Fibroblast of peridontal ligament (primary cell): ENCODE results near the gene LRRC71.

Experiments
- DNase-seq: peaks from one replicate; pipeline ENCODE4 v3.0.0-alpha.2; 2010; ENCODE audit errors: extremely low read depth

The LRRC71 gene

DNA sequence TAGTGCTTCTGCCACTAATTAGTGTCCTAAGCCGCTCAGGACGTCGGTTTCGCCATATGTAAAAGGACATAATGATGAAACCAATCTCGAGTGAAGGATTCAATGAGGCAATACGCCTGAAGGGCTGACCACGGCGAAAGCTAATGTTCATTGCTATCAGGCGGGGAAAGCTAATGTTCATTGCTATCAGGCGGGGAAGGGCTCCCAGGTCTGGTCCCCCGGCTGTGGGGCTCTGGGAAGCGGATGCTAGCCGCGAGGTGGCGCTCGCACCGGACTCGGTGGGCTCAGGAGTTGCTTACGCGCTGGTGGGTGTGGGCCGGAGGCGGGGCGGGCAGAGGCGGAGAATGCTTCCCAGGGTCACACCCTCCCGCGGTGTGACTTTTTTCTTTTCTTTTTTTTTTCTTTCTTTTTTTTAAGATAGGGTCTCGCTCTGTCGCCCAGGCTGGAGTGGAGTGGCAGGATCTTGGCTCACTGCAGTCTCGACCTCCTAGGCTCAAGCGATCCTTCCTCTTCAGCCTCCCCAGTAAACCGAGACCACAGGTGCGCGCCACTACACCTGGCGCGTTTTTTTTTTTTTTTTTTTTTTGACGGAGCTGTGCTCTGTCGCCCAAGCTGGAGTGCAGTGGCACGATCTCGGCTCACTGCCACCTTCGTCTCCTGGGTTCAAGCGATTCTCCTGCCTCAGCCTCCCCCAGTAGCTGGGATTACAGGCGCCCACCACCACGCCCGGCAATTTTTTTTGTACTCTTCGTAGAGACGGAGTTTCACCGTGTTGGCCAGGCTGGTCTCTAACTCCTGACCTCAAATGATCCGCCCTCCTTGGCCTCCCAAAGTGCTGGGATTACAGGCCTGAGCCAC lies 28.0 kb upstream of the LRRC71 start:
- DNase-seq = peak; percentile 86

DNA sequence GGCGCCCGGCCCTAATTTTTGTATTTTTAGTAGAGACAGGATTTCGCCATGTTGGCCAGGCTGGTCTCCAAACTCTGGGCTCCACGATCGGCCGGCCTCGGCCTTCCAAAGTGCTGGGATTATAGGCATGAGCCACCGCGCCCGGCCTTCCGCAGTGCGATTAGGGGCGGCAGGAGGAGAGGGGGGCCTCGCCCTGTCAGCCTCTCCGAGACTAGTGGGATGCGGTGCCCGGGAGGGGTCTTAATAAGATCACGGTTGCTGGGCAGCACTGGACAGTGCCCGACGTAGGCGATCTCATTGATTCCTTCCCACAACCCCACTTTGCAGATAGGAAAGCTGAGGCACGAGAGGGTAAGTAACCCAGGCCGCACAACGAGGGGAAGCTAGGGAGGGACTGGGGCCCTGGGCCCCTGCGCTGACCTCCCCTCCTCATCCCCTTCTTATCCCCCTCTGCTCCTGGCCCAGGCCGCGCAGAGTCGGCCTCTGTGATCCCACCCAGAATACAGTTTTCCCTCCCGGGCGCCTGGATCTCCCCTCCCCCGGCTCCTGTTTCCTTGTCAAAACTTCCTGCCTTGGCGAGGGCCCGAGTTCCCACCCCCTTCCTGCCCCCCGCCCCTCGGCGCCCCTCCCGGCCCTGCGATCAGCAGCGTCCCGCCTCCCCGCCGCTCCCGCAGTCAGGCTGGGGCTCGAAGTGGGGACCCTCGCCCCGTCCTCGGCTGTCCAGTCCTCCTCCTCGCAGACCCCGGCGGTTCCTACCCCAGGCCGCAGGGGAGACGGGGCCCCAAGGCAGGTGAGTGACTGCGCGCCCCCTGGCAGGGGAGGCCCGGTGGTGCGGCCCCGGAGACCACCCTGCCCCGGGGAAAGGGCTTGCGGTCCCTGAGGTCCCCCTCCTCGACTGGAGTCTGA lies 27.1 kb upstream of the LRRC71 start, which contains the start of gene PEAR1:
TSS of gene PEAR1 (plus strand) at position 671 of the 906 bp plus-strand sequence. CDS start 10,209 bp downstream, outside the sequence.
- no peak for DNase-seq

DNA sequence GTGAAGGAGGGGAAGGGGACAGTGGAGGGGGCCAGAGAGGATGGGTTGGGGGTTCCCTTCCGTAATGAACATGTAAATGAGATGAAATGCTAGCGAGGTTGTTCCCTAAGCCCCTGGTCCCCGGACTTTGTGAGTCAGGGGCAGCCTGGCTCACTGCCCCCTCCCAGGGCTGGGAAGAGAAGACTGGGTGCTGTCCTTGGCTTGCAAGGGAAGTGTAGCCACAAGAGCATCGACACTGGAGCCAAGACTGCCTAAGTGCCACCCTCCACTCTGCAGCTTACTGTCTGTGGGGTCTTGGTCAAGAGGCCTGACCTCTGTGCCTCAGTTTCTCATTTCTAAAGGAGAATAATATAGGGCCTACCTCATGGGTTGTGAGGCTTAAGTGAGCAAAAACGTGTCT lies 26.4 kb upstream of the LRRC71 start:
- no peak for DNase-seq

DNA sequence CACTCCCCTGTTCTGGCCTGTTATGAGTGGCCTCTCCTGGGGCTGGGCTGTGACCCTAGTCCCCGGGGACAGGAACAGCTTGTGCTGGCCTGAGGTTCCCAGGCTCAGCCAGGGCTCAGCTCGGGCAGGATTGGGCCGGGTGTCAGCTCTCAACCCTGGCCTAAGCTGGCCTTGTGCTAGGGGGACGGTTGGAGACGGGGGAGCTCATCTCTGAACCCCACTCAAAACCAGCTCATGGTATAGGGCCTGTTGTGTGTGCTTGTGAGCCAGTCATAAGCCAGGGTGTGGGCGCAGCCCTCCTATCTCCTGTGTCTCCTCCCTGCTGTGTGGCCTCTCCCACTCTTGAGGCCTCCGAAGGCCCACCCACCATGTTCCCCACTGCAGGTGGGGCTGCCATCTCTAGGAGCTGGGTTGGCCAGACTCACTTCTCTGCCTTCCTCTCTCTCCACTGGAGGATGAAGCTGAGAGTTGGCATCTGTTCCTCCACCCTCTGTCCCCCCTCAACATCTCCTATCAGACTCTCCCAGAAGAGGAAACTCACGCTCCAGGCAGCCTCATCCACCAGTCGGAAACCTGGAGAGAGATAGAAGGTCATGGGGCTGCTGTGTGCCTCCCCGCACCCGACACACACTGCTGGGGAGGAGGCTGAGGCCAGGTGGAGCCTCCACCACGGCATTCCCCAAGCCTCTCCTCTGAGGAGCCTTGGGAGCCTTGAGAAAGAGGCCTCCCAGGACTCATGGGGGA lies 25.5 kb upstream of the LRRC71 start:
- peak; percentile 55 for DNase-seq

DNA sequence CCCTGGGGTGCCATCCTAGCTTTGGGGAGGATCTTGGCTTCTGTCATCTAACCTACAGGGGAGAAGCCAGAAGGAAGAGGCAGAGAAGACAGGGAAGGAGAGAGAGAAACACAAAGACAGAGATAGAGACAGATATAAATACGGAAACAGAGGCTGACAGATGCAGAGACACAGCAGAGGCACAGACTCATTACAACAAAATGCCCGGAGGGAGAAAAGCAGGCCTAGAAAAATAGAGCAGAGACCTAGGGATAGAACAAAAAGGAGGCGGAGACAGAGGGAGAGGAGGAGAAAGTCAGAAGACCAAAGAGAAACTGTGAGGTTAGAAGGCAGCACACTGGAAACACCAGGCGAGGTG lies 25.0 kb upstream of the LRRC71 start:
- DNase-seq = peak; percentile 52

DNA sequence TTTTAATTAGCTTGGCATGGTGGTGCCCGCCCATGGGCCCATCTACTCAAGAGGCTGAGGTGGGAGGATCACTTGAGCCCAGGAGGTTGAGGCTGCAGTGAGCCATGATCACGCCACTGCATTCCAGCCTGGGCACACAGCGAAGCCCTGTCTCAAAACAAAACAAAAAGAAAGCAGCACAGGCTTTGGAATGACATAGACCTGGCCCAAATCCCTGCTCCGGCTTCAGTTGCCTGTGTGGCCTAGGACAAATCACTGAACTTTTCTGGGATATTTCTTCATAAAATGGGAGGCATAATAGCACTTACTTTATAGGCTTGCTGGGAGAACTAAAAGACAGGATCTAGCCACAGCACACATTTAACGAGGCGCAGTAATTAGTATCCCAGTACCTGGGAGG lies 24.5 kb upstream of the LRRC71 start:
- no peak for DNase-seq

DNA sequence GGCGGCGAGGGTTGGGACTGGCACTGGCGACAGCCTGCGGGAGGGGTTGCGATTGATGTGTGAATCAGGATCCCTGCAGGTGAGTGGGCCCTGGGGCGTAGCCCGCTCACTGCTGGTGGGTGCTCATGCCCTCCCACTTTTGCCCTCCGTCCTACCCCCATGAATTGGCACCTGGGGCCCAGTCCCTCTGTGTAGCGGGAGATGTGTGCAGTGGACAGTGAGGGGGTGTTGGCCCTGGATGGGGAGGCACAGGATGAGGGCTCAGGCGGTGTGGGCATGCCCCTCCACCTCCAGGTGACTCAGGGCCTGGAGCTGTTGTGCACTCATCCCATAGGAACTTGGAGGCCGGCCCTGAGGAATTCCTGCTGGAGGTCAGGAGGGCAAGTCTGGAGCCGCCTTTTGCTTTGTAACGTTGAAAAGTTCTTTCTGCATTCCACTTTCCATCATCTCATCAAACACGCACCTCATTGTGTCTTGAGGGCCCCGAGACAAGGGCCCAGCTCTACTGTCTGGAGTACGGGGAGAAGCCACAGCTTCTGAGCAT lies 23.9 kb upstream of the LRRC71 start:
- DNase-seq = peak; percentile 83

DNA sequence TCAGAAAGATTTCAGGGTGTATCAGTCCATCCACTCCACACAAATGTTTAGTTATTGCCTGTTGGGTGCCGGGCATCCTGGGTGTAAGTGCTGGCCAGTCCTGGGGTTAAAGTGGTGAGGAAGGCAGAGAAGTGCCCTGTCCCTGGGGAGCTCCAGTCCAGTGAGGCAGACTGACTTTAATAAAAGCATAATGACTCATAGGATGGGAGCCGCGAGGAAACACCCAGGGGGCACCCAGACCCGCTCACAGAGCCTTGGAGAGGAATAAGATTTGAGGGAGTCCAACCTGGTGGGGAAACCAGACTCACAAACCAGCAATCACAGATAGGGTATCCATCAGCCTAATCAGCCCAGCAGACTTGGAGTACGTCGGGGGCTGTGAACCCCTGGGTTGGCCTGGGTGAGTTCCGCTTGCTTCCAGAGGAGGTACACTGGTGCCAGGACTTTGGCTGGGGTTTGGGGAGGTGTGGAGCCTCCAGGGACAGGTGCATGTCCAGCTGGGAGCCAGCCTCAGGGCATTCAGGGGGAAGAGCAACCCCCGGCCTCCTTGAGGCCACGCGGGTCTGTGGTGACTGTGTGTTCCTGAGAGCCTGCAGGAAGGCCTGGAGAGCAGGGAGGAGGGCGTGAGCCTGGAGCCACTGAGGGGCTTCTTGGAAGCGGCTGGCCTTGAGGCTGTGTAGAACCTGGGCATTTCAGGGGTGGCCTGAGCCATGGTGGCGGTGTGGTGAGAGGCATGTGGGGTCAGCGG lies 23.2 kb upstream of the LRRC71 start:
- peak; percentile 60 for DNase-seq

DNA sequence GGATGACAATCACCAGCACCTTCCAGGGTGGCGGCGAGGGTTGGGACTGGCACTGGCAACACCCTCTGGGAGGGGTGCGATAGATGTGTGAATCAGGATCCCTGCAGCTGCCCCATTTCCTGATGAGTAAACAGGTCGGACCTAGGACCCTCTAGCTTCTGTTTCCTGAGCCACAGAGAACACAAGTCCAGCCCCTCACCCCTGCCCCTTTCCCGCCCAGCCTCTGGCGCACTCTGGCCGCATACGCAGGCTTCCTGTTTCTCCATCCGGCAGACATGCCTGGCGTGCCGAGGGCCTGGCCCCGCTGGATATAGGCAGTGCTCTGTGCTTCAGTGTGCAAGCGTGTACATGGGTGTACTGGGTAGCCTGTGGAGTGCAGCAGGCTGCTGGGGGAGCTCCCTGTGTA lies 22.3 kb upstream of the LRRC71 start:
- peak; percentile 55 for DNase-seq

DNA sequence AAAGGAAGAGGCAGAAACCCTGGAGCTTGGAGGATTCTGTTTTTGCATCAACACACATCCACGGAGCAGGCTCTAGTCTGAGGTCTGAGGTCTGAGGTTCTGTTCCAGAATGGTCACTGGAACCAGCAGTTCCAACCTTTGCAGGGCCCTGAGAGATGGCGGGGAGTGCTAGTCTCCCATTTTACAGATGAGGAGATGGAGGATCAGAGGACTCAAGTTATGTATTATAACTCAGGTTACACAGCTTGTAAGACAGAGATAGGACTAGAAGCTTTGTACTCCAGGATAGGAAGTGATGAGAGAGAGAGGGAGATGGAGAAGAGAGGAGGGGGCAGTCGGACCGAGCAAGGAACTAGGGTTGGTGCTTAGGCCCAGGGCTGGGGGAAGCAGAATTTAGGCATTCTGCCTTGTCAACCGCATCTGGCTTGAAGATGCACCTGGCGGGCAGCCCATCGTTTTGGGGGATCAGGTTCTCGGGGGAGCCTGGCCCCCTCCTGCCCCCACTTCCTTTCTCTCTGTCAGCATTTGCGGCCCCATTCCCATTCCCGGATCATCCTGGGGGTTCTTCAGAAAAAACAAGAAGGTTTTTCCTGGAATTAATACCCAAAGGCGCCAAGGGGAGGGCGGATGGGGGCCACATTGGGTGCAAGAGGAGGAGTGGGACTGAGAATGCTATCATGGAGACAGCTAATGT lies 21.3 kb upstream of the LRRC71 start:
- no peak for DNase-seq

DNA sequence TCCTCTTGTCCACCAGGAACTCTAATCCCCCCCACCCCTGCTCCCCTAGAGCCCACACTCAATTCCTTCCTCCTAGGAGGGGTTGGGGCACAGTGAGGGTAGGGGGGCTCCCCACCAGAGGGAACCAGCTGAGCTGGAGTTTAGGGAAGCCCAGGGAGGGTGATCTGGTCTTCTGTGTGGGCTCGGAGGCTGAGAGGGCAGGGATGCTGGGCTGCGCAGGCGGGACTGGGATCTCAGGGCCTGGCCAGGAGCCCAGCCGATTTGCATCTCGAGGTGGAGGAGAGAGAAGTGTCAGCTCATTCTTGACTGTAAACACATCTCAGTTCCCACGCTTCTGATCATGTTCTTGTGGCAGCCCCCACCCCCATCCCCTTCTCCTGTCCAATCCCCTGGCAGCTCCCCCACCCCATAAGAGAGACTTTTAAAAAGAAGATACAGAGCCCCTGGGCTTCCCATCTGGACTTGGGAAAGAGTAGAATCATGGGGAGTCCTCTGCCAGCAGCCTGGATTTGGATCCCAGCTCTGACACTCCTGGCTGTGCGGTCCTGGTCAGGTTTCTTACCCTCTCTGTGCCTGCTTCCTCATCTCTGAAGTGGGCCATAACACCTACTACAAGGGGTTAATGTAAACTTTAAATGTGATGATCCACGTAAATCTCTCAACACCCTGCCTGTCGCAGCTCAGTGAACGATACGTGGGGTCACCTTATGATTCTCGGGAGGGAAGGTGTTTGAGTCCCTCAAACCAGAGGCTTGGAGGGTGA lies 20.3 kb upstream of the LRRC71 start:
- DNase-seq = peak; percentile 69

DNA sequence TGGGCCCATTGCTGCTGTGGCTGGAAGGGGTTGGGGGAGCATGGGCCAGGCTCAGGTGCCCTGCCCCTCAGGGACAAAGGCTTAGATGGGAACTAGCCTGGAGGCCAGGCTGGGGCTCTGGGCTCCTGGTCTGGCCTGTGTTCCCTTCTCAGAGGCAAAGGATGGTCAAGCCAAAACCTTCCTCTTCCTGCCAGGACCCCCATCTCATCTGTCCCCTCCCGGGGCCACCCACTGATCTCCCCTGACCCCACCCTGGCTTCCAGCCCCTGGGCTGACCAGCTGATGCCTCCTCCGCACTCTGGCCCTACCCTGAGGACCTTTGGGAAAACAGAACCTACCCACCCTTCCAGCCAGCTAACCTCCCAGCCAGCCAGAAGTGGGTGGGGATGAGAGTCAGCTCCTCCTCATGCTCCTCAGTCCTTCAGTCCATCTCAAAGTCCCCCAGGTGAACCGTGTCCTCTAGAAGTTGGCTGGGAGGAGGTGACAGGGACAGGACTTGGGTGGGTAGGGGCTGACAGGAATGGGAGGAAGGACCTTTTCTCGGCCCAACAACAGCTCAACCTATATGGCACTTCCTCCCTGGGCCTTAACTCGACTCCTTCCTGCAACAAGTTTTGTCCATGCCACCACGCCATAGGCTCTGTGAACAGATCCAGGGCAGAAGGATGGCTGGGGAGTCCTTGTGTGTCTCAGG lies 19.4 kb upstream of the LRRC71 start:
- no peak for DNase-seq

DNA sequence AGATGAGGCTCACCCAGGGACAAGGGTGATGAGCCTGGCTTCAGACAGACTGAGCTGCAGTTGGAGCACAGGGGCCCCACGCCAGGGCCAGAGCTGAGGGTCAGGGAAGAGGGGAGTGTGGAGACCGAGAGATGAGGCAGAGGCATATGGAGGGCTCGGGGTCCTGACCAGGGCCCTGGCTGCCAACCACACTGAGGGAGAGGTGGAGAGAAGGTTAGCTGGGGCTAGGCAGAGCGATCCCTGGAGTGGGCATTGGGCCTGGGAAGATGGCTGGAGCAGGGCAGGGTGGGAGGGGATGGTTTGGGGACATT lies 18.9 kb upstream of the LRRC71 start:
- no peak for DNase-seq

DNA sequence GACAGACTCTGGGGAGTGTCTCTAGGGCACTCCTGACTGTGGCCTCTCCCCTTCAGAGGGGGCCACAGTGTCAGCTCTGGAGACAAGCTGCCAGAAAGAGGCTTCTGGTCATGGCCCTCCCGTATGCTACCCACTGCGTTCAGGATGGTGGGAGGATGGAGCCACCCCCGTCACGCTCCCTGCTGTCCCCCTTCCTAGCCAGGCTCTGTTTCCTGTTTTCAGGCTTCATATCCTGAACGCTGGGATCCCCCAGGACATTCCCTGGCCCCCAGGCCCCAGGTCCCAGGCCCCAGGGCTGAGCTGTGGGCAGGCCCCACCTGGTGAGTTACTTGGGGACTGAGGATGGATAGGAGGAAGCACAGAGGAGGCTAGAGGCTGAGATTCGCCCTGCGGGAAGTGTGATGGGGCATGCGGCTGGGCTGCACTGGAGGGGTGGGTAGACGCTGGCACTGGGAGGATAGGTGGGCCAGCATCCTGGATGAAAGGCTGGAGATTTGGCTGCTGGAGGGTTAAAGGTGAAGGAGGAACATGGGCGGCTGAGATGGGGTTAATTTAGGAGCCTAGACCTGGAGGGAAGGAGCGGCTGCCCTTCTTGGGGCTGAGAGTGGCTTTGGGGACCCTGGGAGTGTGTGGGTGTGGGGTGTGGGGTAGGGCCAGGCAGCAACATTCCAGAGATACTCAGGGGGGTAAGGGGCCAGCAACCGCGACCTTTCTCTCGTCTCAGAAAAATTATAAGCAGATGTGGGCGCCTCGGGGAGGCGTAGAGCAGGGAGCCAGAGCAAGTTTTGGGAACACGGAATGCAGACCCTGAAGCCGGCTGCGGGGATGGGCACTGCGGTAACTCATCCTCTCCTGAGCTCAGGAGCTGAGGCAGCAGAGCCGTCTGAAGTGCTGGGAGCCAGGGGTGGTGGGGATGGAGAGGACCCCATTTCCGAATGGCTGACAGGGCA lies 18.2 kb upstream of the LRRC71 start:
- DNase-seq = peak; percentile 66

DNA sequence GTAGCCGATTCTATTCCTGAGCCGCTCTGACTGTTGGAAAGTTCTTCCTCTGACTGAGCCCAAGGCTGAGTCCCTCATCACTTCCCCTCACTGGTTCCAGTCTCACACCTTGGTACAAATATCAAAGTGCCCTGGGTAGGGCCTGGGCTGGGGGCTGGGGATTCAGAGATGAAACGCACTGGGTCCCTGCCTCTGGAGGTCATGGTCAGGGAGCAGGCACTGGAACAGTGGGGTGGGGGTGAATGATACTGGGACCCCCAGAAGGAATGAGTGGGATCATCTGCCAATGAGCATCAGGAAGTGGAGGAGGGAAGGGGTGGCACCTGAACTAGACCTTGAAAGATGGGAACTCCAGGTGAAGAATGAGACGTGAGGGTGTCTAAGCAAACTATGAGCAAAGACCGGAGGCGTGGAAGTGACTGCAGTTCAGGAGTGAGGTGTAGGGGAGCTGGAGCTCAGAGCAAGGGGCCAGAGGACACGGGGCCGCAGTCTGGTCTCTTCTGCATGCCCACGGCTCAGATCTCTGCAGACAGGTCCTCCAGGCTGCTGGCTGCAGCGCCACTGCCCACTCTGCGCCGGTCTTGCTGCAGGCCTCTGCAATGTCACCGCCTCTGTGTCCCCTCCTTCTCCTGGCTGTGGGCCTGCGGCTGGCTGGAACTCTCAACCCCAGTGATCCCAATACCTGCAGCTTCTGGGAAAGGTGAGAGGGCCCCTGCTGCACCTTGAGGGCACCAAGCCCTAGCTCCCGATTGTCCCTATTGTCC lies 16.9 kb upstream of the LRRC71 start:
- DNase-seq = no peak

DNA sequence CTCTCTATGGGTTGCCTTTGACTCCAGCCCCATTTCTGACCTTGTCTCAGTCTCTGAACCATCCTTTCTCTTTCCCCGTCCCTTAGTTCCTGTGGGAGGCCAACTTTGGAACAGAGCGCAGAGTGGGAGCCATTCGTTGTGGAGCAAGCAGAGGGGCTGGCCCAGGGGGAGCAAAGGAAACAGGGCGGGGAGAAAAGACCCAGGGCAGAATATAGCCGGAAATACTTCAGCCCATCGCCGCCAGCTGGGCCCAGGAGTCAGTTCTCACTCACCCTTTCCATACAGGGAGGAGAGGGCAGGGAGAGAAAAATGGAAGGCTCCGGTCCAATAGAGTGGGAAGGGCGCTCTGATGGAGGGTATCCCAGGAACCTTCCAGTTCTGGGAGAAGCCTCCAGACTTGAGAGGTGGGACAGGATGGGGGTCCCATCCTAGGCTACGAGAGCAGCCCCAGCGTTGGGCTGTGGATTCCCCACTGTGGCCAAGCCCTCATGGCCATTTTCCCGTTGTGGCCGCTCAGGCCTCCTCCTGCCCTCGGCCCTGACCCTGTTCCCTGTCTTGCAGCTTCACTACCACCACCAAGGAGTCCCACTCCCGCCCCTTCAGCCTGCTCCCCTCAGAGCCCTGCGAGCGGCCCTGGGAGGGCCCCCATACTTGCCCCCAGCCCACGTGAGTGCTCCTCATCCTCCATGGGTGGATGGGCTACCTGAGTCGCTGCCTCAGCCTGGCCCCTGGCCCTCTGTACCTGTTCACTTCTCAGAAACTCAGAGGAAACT lies 16.1 kb upstream of the LRRC71 start:
- DNase-seq = no peak

DNA sequence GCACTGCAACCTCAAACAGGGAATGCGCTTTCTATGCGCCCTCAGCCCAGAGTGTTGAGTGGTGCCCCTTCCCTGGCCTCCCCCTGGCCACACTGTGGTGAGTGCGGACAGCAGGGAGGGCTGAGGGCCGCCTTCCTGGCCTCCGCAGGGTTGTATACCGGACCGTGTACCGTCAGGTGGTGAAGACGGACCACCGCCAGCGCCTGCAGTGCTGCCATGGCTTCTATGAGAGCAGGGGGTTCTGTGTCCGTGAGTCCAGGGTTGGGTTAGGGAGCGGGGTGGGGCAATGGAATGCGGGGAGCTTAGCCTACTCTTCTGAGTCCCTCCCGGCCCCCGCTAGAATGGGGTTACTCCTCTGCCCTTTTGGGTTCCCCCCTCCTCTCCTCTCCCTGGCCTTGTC lies 15.3 kb upstream of the LRRC71 start:
- no peak for DNase-seq
